IMR-90 (cell line): ENCODE measurements around the gene ENOX1. TPM values are rescaled to one million over a fixed set of nuclear protein-coding genes. Genes with fewer than 3 reads are reported as not detected.

ENCODE experiments used
- ATAC-seq: fragments of 200-7000 bp; cut with Tn5 transposase; 2 replicates; pipeline ENCODE4 v1.9.1; 2020; ENCODE audit warnings: low read depth, mild to moderate bottlenecking, moderate library complexity
- BruUV-seq: library from RNA; stranded (reverse); fragments of 400-500 nt; replicated peaks from 2 replicates; lab custom pipeline; 2021; lab: Mats Ljungman, UMichigan
- CTCF ChIA-PET: fragments of 300-600 bp; formaldehyde crosslinking; extraction: SDS; loops from one replicate; lab custom pipeline; 2021; ENCODE audit warnings: antibody characterized with exemption; lab: Yijun Ruan, JAX
- POLR2A ChIA-PET: fragments of 300-600 bp; sonication (Branson Sonifier 250); formaldehyde crosslinking; loops from one replicate; lab custom pipeline; 2022; ENCODE audit warnings: antibody characterized with exemption; ENCODE audit not compliant: unreplicated experiment; lab: Charles Lee
- DNase-seq: peaks from one replicate; pipeline ENCODE4 v3.0.0; 2013
- H2AFZ ChIP-seq: replicated peaks from 2 replicates; pipeline ENCODE3; 2013; ENCODE audit warnings: low read length, mild to moderate bottlenecking; ENCODE audit not compliant: poor library complexity
- H2AK5ac ChIP-seq: 2 replicates; pipeline ENCODE4 v1.6.1; 2013; ENCODE audit warnings: low read depth, low read length, inconsistent platforms
- H2AK9ac ChIP-seq: replicated peaks from 2 replicates; pipeline ENCODE3; 2013; ENCODE audit warnings: mild to moderate bottlenecking, low read depth, low read length, moderate library complexity; ENCODE audit not compliant: poor library complexity
- H2BK120ac ChIP-seq: 2 replicates; pipeline ENCODE4 v1.6.1; 2013; ENCODE audit warnings: low read depth, low read length, inconsistent platforms
- H2BK15ac ChIP-seq: 3 replicates; pipeline ENCODE4 v1.6.1; 2013; ENCODE audit warnings: low read depth, low read length, inconsistent platforms
- H2BK20ac ChIP-seq: 2 replicates; pipeline ENCODE4 v1.6.1; 2013; ENCODE audit warnings: low read depth, mild to moderate bottlenecking, inconsistent platforms, low read length, moderate library complexity
- H2BK5ac ChIP-seq: 2 replicates; pipeline ENCODE4 v1.6.1; 2013; ENCODE audit warnings: mild to moderate bottlenecking, low read depth, low read length, inconsistent platforms; ENCODE audit not compliant: poor library complexity, severe bottlenecking
- H3K14ac ChIP-seq: replicated peaks from 2 replicates; pipeline ENCODE4 v1.6.1; 2013; ENCODE audit warnings: low read depth, low read length, inconsistent platforms
- H3K18ac ChIP-seq: 2 replicates; pipeline ENCODE4 v1.6.1; 2013; ENCODE audit warnings: low read depth, low read length, control low read depth
- H3K23ac ChIP-seq: 2 replicates; pipeline ENCODE4 v1.6.1; 2013; ENCODE audit warnings: low read depth, low read length, inconsistent platforms
- H3K27ac ChIP-seq: 2 replicates; pipeline ENCODE4 v1.5.1; 2013; ENCODE audit warnings: mild to moderate bottlenecking, control low read depth, low read length; ENCODE audit not compliant: insufficient read depth
- H3K27me3 ChIP-seq: 2 replicates; pipeline ENCODE4 v1.6.1; 2013; ENCODE audit warnings: low read length; ENCODE audit not compliant: control insufficient read depth, insufficient read depth
- H3K36me3 ChIP-seq: 2 replicates; pipeline ENCODE4 v1.6.1; 2013; ENCODE audit warnings: low read length, mixed read lengths; ENCODE audit not compliant: control insufficient read depth, insufficient read depth
- H3K4ac ChIP-seq: 2 replicates; pipeline ENCODE4 v1.6.1; 2013; ENCODE audit warnings: low read depth, low read length, inconsistent platforms
- H3K4me1 ChIP-seq: 2 replicates; pipeline ENCODE4 v1.6.1; 2013; ENCODE audit warnings: low read length, mixed read lengths; ENCODE audit not compliant: control insufficient read depth, insufficient read depth
- H3K4me2 ChIP-seq: 2 replicates; pipeline ENCODE4 v1.6.1; 2013; ENCODE audit warnings: low read depth, mild to moderate bottlenecking, control low read depth, low read length, moderate library complexity
- H3K4me3 ChIP-seq: 2 replicates; pipeline ENCODE4 v1.5.1; 2013; ENCODE audit warnings: low read depth, mild to moderate bottlenecking, control low read depth, low read length, moderate library complexity; ENCODE audit not compliant: insufficient read depth
- H3K56ac ChIP-seq: 2 replicates; pipeline ENCODE4 v1.6.1; 2013; ENCODE audit warnings: low read length, inconsistent platforms; ENCODE audit not compliant: insufficient read depth; ENCODE audit errors: extremely low read depth
- H3K79me1 ChIP-seq, 2 experiments: 2 replicates each; pipeline ENCODE4 v1.6.1; 2013; ENCODE audit warnings: low read length in 2 of 2, inconsistent platforms in 1 of 2, low read depth in 1 of 2
- H3K9ac ChIP-seq: 2 replicates; pipeline ENCODE4 v1.6.1; 2013; ENCODE audit warnings: low read depth, low read length, control low read depth
- H3K9me1 ChIP-seq: 2 replicates; pipeline ENCODE4 v1.6.1; 2013; ENCODE audit warnings: low read length, inconsistent platforms; ENCODE audit not compliant: insufficient read depth
- H3K9me3 ChIP-seq: 2 replicates; pipeline ENCODE4 v1.6.1; 2013; ENCODE audit warnings: low read length; ENCODE audit not compliant: control insufficient read depth, insufficient read depth
- H4K20me1 ChIP-seq: 2 replicates; pipeline ENCODE4 v1.6.1; 2013; ENCODE audit warnings: low read length, inconsistent platforms; ENCODE audit not compliant: insufficient read depth
- H4K5ac ChIP-seq: 2 replicates; pipeline ENCODE4 v1.6.1; 2013; ENCODE audit warnings: mild to moderate bottlenecking, low read depth, low read length, control low read depth
- H4K8ac ChIP-seq, 2 experiments: 2 replicates each; pipeline ENCODE4 v1.6.1; 2013; ENCODE audit warnings: low read depth in 2 of 2, low read length in 2 of 2, control low read depth in 1 of 2, inconsistent platforms in 1 of 2
- H4K91ac ChIP-seq: 2 replicates; pipeline ENCODE4 v1.6.1; 2013; ENCODE audit warnings: low read depth, low read length, inconsistent platforms; ENCODE audit not compliant: insufficient read depth
- MAZ ChIP-seq: IDR thresholded peaks from 2 replicates; pipeline ENCODE4 v1.6.1; 2012; ENCODE audit warnings: low read depth, mild to moderate bottlenecking, low read length, improper control_type of control experiment, moderate library complexity, borderline replicate concordance
- MXI1 ChIP-seq: IDR thresholded peaks from 2 replicates; pipeline ENCODE4 v1.6.1; 2012; ENCODE audit warnings: low read depth, mild to moderate bottlenecking, low read length, moderate library complexity, borderline replicate concordance
- NFE2L2 ChIP-seq: fragments of 150-350 bp; IDR thresholded peaks from 2 replicates; pipeline ENCODE4 v1.6.1; 2016; ENCODE audit warnings: low read depth, mild to moderate bottlenecking, low read length
- SMC3 ChIP-seq: fragments of 150-350 bp; IDR thresholded peaks from 2 replicates; pipeline ENCODE4 v1.6.1; 2016; ENCODE audit warnings: low read depth, mild to moderate bottlenecking, antibody characterized with exemption, low read length, moderate library complexity
- WGBS, 2 experiments: methylation state at CpG; one replicate each; pipeline versions ENCODE4 v1.1.5 to v1.1.7; 2013; ENCODE audit warnings: missing lambda C conversion rate in 2 of 2; ENCODE audit not compliant: insufficient read length in 1 of 2; ENCODE audit errors: extremely low coverage in 2 of 2; 5-methylcytosine and 5-hydroxymethylcytosine counted together
- dilution Hi-C: fragments of 300-500 bp; cut with HindIII; formaldehyde crosslinking; loops from one replicate; pipeline ENCODE4 v1.14.3; 2018; ENCODE audit warnings: low sequenced_read_pairs; ENCODE audit not compliant: unreplicated experiment
- in situ Hi-C: fragments of 300-500 bp; cut with MboI; formaldehyde crosslinking; loops from 3 replicates; pipeline ENCODE4 v1.14.3; 2019; ENCODE audit warnings: low sequenced_read_pairs, inconsistent platforms, mixed read lengths
- intact Hi-C: fragments of 100-400 bp; cut with micrococcal nuclease; formaldehyde crosslinking; loops from 2 replicates; pipeline ENCODE4 v1.10.0; 2022
- polyA plus RNA-seq, 3 experiments: library from polyadenylated mRNA; depleted of rRNA; stranded (reverse); fragments of >200 nt; gene quantifications; 2 replicates each; pipeline ENCODE4 v1.2.3, GENCODE V29; 2012; ENCODE audit warnings: low replicate concordance in 1 of 3
- total RNA-seq: library from RNA; depleted of rRNA; stranded (reverse); fragments of >200 nt; gene quantifications from 2 replicates; pipeline ENCODE4 v1.2.3, GENCODE V29; 2012

Gene ENOX1
- total and polyA plus RNA-seq, 2 of the 4 experiments (the other 2 are of a cell fraction): 0.99 to 1.3 TPM

DNA sequence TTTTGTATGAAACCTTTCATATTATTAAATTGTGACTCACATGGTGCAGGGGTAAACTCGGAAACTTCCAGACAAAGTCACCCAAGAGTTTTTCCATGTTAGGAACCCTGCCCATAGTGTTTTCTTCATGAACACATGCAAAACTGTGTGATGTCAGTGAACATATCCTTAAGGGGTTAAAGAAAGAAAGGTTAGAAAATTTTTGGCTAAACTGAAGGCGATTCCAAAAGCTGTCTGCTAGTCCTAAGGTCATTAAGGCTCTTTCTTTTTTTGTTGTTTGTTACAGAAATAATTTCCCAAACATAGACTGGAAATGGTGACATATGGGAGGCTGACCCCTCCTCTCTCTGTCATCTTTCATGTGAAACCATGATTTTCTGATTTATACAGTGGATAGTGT is 491.5 kb downstream of the ENOX1 start:
- H3K4ac ChIP-seq: no peak overlapping the region
- no peak overlapping the region for H2BK15ac ChIP-seq
- no peak overlapping the region for H3K14ac ChIP-seq
- no peak overlapping the region for H2AFZ ChIP-seq
- no peak overlapping the region for H3K27ac ChIP-seq
- ChIA-PET POLR2A (no interaction called here), CTCF (no interaction called here)
- no peaks in the 10 kb centered on the region for H3K79me1 ChIP-seq
- no peak overlapping the region for H2BK120ac ChIP-seq
- dilution Hi-C loops: no loop called here
- no peaks in the 10 kb centered on the region for H3K36me3 ChIP-seq
- H4K5ac ChIP-seq: no peak overlapping the region
- no peak for TF ChIP-seq MAZ
- TF ChIP-seq SMC3: no peak
- no peak for TF ChIP-seq MXI1
- TF ChIP-seq NFE2L2: no peak
- no peak overlapping the region for H3K4me2 ChIP-seq
- H2AK5ac ChIP-seq: no peak overlapping the region
- H2BK5ac ChIP-seq: no peak overlapping the region
- no peak for DNase-seq
- H3K9me1 ChIP-seq: peaks cover 8% of the 10 kb centered on the region; the same call in 1 of the 2 replicates
- no peaks in the 10 kb centered on the region for H4K20me1 ChIP-seq
- H3K18ac ChIP-seq: no peak overlapping the region
- H3K4me1 ChIP-seq: peaks cover 13% of the 10 kb centered on the region
- H3K4me3 ChIP-seq: no peak overlapping the region
- BruUV-seq: no TSS peak
- in situ Hi-C loops: no loop called here
- no peak for ATAC-seq
- no peaks in the 10 kb centered on the region for H3K9me3 ChIP-seq
- intact Hi-C loops: no loop called here
- WGBS, 2 experiments: no CpG with 5 or more reads among the region's 2 CpGs
- no peak overlapping the region for H2AK9ac ChIP-seq
- no peak overlapping the region for H3K56ac ChIP-seq
- H4K8ac ChIP-seq: no peak overlapping the region
- H4K91ac ChIP-seq: no peak overlapping the region
- H2BK20ac ChIP-seq: no peak overlapping the region
- H3K27me3 ChIP-seq: no peaks in the 10 kb centered on the region
- no peak overlapping the region for H3K23ac ChIP-seq
- H3K9ac ChIP-seq: no peak overlapping the region
